HG03280 (cell line): ENCODE results near the gene TNIP3.
A peak's percentile ranks its signal among the peaks of the same experiment; 100 is the strongest.

Experiments
- ATAC-seq: cut with Tn5 transposase; IDR thresholded peaks from one replicate; pipeline ENCODE4 v1.9.1; 2021; ENCODE audit warnings: mild to moderate bottlenecking, moderate library complexity; ENCODE audit not compliant: unreplicated experiment

TNIP3 gene

DNA sequence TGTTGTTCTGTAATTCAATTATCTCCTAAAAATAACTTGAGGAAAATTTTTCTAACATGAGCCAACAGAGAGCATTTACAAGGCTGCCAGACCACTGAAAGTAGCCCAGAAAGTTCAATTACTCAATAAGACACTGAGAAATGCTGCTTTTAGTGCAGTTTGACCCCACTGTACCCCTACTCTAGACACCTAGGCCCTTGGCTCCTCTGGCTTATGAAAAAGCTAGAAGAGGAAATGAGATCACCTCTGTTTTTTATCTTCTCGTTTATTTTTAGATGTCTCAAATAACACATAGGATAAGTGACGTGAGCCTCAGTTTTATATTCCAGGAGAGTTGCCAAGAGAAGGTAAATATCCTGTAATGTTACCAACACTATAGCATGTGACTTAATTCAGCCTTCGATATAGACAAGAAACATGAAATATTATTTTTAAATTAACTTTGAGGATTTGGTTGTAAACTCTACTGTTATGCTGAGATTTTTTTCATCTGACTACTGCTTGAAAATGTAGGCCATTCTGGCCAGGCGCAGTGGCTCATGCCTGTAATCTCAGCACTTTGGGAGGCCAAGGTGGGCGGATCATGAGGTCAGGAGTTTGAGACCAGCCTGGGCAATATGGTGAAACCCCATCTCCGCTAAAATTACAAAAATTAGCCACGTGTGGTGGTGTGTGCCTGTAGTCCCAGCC, 24.4 kb downstream of the TNIP3 start:
- peak; percentile 82 for ATAC-seq

DNA sequence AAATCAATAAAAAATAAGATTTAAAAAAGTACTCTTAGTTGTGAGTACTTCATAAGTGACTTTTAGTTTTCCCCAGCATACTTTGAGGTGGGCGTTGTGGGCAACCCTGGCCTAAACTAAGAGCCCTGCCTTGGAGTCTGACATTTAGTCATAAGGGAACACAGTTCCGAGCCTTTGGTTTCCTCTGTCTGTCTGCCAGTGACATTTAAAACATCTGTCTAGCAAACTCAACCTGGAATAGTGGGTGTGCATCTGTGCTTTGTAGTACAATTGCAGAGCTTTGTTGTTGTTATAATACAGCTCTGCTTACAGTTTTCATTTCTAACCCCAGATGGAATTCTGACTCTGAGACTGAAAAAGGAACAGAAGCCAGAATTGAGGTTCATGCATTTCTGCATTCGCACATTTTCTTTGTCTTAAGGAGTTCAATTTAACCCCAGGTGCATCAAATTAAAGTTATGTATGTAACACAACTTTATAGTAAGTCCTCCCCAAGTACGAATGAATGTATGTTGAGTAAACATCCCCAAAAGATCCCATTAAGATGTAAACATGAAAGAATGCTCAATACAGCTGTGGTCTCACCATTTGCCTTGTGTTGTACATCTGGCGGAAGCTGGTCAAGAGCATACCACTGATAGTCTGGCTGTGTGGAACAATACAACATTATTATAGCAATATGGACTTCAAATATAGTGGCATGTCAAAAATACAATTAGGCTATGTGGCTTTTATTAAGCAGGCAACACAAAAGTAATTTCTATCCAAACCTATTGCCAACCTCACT, 25.9 kb downstream of the TNIP3 start:
- ATAC-seq, result no peak

DNA sequence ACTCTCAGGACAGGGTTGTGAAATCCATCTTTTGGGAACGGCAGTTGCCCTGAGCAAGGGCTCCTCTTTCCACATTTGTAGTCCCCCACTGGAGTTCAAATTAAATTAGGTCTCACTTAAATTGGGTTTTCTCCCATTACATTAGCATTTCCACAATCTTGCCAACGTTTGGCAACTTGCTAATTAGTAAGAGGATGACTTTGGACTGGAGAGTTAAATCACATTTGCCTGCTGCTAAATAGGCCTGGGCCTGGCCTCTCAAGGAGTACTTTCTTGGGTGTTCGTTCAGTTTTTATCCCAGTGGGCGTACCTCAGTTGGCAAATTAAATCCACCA, 33.8 kb downstream of the TNIP3 start:
- ATAC-seq, result no peak

DNA sequence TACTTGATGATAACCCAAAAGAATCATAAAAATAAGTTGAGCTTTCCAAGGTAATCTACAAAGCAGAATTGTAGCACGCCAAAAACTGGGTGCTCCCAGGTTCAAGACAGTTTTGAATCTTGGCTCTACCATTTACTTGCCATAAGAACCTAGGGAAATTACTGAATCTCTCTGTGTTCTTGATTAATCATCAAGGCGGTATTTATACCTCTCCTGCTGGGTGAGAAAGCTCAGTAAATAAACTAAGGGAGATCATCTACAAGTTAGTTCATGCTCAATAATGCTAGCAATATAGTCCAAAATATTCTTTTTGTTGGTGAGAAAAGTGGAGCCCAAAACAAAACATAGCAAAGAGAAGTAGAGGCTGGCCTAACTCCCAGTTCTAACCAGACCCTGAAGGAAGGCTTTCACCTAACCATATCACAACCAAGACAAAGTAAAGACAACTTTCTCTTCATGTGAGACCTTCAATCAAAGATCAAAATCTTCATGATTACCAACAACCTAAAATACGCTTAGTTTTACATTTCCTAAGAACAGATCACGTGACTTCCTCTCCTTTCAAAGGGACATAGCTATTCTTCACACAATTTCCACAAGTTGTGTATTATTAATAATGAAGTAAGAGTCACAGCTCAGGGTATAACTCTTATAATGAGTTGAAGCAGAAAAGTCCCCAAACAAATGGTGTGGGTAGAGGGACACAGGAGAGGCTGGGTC, 34.4 kb downstream of the TNIP3 start:
- no peak for ATAC-seq

DNA sequence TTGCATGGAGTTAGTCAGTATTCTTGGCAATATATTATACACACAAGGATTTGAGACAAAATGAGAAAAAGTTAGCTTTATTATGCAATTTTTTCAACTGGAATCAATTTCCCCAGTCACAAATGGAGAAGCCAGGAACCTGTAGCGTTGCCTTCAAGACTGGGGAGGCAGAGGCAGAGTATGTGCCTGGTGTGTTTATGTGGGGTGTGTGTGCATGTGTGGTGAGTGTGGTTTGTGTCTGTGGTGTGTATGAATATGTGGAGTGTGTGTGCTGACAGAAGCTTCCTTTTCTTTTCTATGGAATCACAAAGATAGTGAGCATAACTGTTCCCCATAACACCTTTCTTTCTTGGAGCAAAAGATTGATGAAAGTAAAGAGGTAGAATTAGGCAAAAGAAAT, 37.0 kb downstream of the TNIP3 start:
- ATAC-seq, result no peak

DNA sequence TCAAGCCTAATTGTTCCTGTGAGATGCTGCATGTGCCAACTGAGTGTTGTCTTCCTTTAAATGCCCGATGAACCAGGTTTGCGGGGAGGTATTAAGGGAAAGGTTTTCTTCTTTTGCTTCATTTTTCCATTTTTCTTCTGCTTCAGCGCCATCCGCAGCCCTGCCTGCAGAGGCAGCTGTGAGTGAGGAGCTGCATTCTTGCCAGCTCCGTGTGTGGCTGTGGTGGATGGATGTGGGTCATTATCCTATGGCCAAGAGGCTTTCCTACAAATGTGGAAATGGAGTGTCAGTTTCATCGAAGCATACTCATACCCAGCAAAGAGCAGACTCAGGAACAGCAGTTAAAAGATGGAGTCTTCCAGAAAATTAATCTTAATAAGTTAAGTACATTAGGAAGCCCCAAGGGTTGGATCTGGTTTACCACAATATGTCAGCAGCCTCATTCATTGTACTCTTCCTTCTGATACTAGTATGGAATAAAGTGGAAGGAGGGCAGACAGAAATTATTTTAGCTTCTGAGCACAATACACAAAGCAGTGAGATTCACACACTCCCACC, 37.6 kb downstream of the TNIP3 start:
- ATAC-seq, result no peak

DNA sequence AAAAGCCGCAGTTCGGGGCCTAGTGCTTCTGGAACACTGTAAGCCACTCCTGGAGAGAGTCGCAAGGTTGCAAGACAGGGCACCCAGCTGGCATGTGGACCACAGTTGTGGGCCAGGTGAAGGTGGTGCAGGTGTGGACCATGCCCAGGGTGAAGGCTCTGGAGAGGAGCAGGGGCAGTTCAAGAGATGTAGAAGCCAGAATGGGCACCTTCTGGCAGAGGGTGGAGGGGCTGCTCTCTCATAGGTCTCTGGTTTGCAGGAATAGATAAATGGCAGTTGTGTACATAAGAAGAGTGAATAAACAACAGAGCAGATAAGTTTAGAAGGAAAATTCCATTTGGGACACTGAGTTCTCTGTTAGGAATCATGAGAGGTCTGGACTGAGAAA, 38.6 kb downstream of the TNIP3 start:
- no peak for ATAC-seq

DNA sequence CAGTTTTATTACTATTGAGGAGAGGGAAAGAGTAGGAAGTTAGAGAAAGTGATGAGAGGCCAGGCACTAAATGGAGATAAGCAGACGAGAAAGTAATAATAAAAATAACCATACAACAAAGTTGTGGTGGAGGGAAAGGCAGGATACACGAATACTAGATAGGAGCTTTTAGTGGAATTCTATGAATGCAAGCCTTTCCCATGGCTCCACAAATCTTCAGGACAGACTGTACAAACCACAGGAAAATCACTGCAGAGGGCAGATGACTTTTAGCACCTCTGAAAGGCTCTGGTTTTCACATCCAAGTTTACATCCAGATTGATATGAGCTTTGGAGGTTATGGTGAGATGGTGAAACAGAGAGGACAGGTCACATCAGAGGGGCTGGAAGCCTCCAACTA, 41.5 kb downstream of the TNIP3 start:
- no peak for ATAC-seq

DNA sequence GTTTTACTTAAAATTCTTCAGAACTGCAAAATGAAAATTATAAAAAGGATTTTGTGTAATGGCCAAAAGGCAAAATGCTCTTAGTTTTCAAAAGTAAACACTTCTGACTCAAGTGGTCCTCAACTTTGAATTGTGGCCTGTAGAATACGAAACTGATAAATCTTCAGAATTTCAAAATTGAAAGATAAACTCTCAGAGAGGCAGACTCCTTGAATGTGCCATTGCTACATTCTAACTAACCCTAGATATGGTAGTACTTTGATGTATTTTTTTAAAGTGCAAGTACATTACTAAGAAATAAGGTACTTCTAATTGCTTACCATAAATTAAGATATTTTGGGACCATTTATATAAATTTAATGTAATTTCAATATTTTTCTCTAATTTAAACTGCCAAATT, 44.4 kb downstream of the TNIP3 start:
- no peak for ATAC-seq

DNA sequence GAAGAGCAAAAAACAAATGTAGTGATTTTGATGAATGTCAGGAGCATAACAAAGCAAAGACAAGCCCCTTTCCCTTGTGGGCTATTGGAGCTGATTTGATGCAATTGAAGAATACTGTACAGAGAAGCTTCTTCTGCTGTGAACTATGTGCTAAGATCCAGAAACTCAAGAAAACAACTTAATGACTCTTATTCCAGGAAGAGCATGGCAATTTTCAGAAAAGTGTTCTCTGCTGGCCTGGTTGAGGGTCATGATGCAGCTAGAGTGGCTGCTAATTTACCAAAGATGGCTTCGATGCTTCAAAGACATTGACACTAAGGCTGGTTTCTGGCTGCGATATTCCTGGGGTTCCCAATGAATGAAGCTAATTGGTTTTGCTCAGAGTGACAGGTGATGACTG, 45.8 kb downstream of the TNIP3 start:
- no peak for ATAC-seq

DNA sequence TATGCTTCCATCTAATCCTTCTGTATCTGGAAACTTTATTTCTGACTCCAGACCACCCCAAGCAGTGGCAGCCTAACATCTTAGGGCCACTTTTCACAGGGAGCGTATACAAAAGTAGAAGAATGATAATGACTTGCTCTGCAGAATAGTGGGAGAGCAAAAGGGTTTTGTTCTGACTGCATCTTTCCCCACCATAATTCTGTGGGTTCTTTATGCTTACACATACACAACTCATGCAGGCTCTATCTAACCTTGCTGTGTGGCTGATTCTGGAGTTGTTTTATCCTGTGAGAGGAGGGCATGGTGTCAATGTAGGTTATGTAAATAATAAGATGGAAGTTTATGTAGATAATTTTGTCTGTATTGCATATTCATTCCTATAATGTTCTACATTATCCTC, 49.4 kb downstream of the TNIP3 start:
- ATAC-seq, result no peak

DNA sequence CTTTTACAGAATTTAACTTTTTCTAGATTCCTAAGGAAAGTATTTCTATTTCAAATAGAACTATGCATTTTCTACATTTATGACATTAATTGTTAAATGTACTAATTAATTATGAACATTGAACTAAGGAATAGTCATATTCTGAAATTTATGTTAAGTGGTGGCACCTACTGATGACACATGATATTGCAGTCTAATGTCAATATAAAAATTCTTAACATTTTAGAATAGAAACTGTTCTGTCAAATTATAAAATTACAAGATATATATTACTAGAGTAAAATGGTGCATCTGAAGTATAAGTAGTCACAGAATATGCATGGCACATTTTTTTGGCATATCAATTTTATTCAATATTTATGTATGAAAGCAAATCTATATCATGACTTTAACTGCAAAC, 51.6 kb downstream of the TNIP3 start:
- no peak for ATAC-seq

DNA sequence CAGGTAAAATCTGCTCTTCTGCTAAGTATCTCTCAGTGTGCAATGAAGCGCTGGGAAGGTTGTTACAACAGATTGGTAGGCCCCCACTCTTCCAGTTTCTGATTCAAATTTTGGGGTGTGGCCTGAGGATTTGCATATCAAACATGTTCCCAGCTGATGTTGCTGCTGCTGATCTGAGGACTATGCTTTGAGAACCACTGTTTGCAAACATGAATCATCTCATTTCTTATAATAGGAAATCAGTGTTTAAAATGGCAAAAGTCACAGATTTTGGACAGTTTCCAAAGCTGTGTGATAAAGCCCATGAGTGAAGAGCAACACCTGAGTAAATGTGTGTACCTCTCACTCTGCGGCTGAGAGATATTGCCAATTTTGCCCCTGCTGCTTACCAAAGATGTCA, 55.6 kb downstream of the TNIP3 start:
- ATAC-seq, result no peak

DNA sequence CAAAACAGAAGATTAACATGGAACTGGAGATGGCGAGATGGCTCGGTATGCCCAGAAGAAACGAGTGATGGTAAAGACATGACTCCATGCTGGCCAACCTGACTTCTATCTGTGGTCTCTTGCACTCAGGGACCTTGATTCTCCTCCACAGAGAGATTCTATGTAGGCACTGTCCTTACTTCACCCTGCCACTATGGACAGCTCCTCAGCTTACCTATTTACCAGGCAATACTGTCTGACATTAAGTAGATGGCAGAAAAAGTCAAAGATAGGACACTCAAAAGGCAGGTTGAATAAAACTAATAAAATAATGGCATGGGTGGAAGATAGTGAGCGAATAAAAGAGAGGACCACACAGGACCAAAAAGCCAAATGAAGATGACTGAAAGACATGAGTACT, 56.6 kb downstream of the TNIP3 start:
- ATAC-seq, result no peak

DNA sequence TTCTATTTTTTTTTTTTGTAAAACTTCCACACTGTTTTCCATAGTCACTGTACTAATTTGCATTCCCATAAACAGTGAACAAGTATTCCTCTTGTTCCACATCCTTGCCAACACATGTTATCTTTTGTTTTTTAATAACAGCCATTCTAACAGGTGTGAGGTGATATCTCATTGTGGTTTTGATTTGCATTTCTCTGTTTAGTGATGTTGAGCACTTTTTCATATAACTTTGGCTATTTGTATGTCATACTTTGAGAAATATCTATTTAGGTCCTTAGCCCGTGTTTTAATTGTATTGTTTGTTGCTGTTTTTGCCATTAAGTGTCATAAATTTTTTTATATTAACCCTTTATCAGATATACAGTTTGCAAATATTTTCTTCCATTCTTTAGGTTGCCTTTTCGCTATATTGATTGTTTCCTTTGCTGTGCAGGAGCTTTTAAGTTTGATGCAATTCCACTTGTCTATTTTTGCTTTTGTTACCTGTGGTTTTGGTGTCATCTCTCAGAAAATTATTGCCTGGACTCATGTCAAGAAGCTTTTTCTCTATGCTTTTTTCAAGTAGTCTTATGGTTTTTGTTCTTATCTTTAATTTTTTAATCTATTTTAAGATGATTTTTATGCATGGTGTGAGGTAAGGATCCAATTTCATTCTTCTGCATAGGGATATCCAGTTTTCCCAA, 63.9 kb downstream of the TNIP3 start:
- no peak for ATAC-seq

DNA sequence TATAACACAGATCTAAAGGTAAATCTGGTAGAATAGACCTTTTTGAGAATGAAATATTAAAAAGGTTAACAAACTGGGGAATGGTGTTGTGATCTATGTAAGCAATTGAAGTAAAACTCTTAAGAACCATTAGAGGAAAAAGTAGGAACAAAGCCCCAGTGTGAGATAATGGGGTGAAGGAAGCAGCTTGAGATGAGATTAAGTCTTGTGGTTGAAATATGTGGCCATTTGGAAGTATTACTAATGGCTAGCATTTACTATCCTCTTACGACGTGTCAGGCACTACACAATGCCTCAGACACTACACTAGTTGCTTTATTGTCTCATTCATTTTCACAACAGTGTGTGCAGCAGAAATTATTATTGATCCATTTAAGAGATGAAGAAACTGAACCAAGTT, 65.9 kb downstream of the TNIP3 start:
- no peak for ATAC-seq

DNA sequence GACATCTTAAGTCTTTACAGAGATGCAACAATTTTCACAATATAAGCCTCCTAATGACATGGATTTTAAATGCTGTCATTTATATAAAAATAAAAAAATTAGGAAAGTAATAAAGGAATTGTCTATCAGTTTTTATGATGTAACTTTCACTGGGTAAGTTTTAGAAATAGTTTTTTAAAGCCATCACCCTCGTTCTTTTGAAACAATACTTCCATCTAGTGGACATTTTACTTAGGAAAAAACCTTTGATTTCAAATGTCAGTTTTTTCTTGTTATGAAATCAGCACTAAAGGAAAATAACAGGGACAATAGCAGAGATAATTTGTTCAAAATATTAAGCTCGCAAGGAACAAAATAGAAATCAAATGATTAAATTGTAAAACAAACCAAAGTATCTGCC, 67.5 kb downstream of the TNIP3 start:
- no peak for ATAC-seq

DNA sequence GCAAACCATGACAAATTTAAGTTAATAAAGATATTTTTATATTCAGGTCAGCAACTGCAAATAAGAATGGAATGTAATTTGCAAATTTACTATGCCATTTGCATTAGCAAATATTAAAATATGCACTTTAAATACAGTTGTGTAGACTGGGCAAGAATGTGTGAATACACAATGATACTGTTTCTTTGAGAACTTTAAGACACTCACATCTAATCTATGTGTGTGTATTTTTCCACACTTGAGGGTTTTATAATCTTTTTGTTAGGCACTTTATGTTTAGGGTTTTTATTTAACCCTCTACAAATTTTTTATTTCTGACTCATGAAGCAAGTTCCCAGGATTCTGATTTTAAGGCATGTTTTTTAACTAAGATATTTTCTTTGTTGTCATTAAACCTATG, 67.9 kb downstream of the TNIP3 start:
- ATAC-seq, result no peak

DNA sequence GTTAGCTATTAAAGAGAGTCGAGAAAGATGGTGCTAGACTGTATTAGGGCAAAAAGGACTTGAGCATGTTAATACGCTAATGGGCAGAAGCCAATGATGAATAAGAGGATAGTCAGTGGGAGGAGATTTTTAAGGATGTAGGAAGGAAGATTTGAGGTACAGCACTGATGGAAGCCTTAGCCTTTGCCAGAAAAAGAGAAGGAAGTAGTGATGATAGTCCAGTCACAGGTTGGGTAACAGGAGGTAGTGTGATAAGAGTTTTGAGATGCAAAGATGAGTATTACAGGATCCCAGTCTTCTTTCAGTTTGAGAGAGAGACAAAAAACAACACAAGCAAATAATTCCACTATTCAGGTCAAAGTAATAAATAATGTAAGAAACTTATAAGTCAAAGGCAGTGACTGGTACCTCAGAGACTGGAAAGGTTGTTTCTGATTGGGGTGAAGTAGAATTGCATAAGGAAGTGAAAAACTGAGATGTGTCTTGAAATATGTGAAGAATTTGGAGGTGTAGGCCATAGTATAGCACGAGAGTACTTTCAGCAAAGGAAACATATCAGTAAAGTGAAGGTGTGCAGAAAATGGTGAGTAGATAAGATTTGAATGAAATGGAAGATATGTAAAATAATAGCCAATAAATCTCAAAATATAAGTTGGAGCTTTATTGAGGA, 69.7 kb downstream of the TNIP3 start:
- no peak for ATAC-seq

DNA sequence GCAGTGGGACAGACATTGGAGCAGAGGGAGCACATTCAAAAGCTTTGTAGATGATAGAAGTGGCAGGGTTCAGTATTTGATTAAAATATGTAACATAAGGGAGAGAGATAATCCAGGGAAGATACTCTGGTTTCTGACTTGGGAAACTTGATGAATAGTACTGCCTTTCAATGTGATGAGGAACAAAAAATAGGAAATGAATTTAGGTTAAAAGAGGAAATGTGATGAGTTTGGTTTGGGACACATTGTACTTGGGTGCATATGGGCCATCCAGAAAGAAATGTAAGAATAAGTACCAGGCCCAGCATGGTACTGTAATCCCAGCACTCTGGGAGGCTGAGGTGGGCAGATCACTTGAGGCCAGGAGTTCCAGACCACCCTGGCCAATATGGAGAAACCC, 70.9 kb downstream of the TNIP3 start:
- ATAC-seq, result no peak

DNA sequence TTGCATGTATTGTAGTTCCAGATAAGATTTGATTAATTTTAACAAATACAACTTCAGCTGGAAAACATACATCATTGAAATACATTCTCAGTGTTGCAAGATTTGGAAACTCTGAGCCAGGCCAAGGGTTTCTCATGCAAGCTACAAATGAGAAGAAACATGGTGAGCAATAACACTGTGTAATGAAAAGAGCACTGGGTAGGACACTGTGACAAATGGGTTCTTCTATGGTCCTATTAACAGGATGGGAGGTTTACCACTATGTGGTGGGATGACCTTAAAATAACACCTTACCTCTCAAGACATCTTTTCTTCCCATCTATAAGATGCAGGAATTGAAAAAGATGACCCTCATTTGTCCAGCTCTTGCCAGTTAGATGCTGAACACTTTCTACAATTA, 72.2 kb downstream of the TNIP3 start:
- no peak for ATAC-seq
